Activated CD8-positive, alpha-beta T cell treated with anti-CD3 and anti-CD28 coated beads, Interleukin-2, amount 10 ng/mL, durations not matched to agents 7 days and 5 days (primary cell): Measurements from ENCODE around the gene LRCOL1. TPM values are rescaled to one million over a fixed set of nuclear protein-coding genes. Genes with fewer than 3 reads are reported as not detected.

Source experiments
- ATAC-seq: fragments of 150-1000 bp; cut with Tn5 transposase; one replicate; pipeline ENCODE4 v1.10.0; 2021; ENCODE audit warnings: moderate library complexity
- CTCF ChIA-PET: fragments of 350-600 bp; sonication (Branson Sonifier 250); formaldehyde crosslinking; loops from one replicate; lab custom pipeline; 2021; ENCODE audit warnings: antibody characterized with exemption; lab: Charles Lee
- POLR2A ChIA-PET: fragments of 350-600 bp; sonication (Branson Sonifier 250); formaldehyde crosslinking; loops from one replicate; lab custom pipeline; 2021; ENCODE audit warnings: antibody characterized with exemption; lab: Charles Lee
- DNase-seq: peaks from one replicate; pipeline ENCODE4 v3.0.0-alpha.2; 2020
- H3K27ac Mint-ChIP-seq: one replicate; pipeline ENCODE4 v1.8.0; 2021; ENCODE audit warnings: mild to moderate bottlenecking, mixed read lengths
- H3K27me3 Mint-ChIP-seq: one replicate; pipeline ENCODE4 v1.8.0; 2021; ENCODE audit warnings: low read depth, mixed read lengths
- H3K36me3 Mint-ChIP-seq: one replicate; pipeline ENCODE4 v1.8.0; 2021; ENCODE audit warnings: low read depth, mixed read lengths
- H3K4me1 Mint-ChIP-seq: one replicate; pipeline ENCODE4 v1.8.0; 2021; ENCODE audit warnings: low read depth, mixed read lengths
- H3K4me3 Mint-ChIP-seq: one replicate; pipeline ENCODE4 v1.8.0; 2021; ENCODE audit warnings: mild to moderate bottlenecking, mixed read lengths
- H3K9me3 Mint-ChIP-seq: one replicate; pipeline ENCODE4 v1.8.0; 2022; ENCODE audit warnings: mixed read lengths; ENCODE audit not compliant: insufficient read depth
- total RNA-seq, 2 experiments: library from RNA; stranded (reverse); gene quantifications; one replicate each; pipeline ENCODE4 v1.2.3, GENCODE V29; 2021

The LRCOL1 gene
- total RNA-seq, 2 experiments from 2014 or later = not detected

- Mint-ChIP-seq H3K4me1 (peaks cover 8% of the 10 kb centered on the region), H3K36me3 (no peaks in the 10 kb centered on the region), H3K27me3 (no peaks in the 10 kb centered on the region), H3K27ac (no peak overlapping the region), H3K9me3 (no peaks in the 10 kb centered on the region), H3K4me3 (no peak overlapping the region)
- DNase-seq (no peak), ATAC-seq (no peak)
- CTCF ChIA-PET = no interaction called here
- POLR2A ChIA-PET = no interaction called here
These were observed 37.3 kb downstream of the LRCOL1 start for GRCh38 chr12:132572801-132573760.

GRCh38 chr12:132572106-132572505, 38.3 kb downstream of the LRCOL1 start:
- Mint-ChIP-seq H3K36me3 (no peaks in the 10 kb centered on the region), H3K27me3 (no peaks in the 10 kb centered on the region), H3K4me1 (peaks cover 8% of the 10 kb centered on the region), H3K4me3 (no peak overlapping the region), H3K9me3 (no peaks in the 10 kb centered on the region), H3K27ac (no peak overlapping the region)
- DNase-seq (no peak), ATAC-seq (no peak)
- POLR2A ChIA-PET = no interaction called here
- CTCF ChIA-PET = no interaction called here

GRCh38 chr12:132571598-132571997, 38.8 kb downstream of the LRCOL1 start:
- Mint-ChIP-seq H3K27me3 (no peaks in the 10 kb centered on the region), H3K27ac (no peak overlapping the region), H3K4me1 (peaks cover 8% of the 10 kb centered on the region), H3K36me3 (no peaks in the 10 kb centered on the region), H3K9me3 (no peaks in the 10 kb centered on the region), H3K4me3 (no peak overlapping the region)
- POLR2A ChIA-PET = no interaction called here
- CTCF ChIA-PET = no interaction called here
- ATAC-seq = no peak
- DNase-seq = no peak

- DNase-seq (no peak), ATAC-seq (no peak)
- CTCF ChIA-PET = no interaction called here
- H3K27me3 Mint-ChIP-seq = no peaks in the 10 kb centered on the region
- peaks cover 8% of the 10 kb centered on the region for H3K4me1 Mint-ChIP-seq
- POLR2A ChIA-PET = no interaction called here
- no peaks in the 10 kb centered on the region for H3K9me3 Mint-ChIP-seq
- H3K27ac Mint-ChIP-seq = no peak overlapping the region
- no peak overlapping the region for H3K4me3 Mint-ChIP-seq
- no peaks in the 10 kb centered on the region for H3K36me3 Mint-ChIP-seq
These were observed 39.3 kb downstream of the LRCOL1 start for GRCh38 chr12:132571051-132571450.

GRCh38 chr12:132570635-132571034, 39.7 kb downstream of the LRCOL1 start:
- no peaks in the 10 kb centered on the region for H3K9me3 Mint-ChIP-seq
- no peaks in the 10 kb centered on the region for H3K27me3 Mint-ChIP-seq
- POLR2A ChIA-PET = no interaction called here
- no peak overlapping the region for H3K27ac Mint-ChIP-seq
- H3K4me3 Mint-ChIP-seq = no peak overlapping the region
- DNase-seq (no peak), ATAC-seq (no peak)
- H3K4me1 Mint-ChIP-seq = peaks cover 8% of the 10 kb centered on the region
- CTCF ChIA-PET = no interaction called here
- H3K36me3 Mint-ChIP-seq = no peaks in the 10 kb centered on the region

- ATAC-seq = no peak
These were observed 40.4 kb downstream of the LRCOL1 start for GRCh38 chr12:132569856-132570480.

GRCh38 chr12:132568826-132569480, 41.4 kb downstream of the LRCOL1 start:
- POLR2A ChIA-PET = no interaction called here
- CTCF ChIA-PET = interaction anchor here (0.9 to 1.0 kb wide), 2 partner anchors 11 to 46 kb away, joined by 3 read pairs; no protein-coding TSS in a partner anchor
- H3K9me3 Mint-ChIP-seq = no peaks in the 10 kb centered on the region

More at GRCh38 chr12:132569856-132570480, 40.4 kb downstream of the LRCOL1 start:
- no peaks in the 10 kb centered on the region for H3K9me3 Mint-ChIP-seq
- no peaks in the 10 kb centered on the region for H3K36me3 Mint-ChIP-seq
- peaks cover 8% of the 10 kb centered on the region for H3K4me1 Mint-ChIP-seq
- DNase-seq = no peak
- H3K27me3 Mint-ChIP-seq = no peaks in the 10 kb centered on the region
- no peak overlapping the region for H3K4me3 Mint-ChIP-seq
- H3K27ac Mint-ChIP-seq = no peak overlapping the region
- CTCF ChIA-PET = no interaction called here
- POLR2A ChIA-PET = no interaction called here

GRCh38 chr12:132568301-132568700, 42.1 kb downstream of the LRCOL1 start:
- POLR2A ChIA-PET = no interaction called here
- H3K27ac Mint-ChIP-seq = no peak overlapping the region
- ATAC-seq = peak; percentile 18
- CTCF ChIA-PET = interaction anchor here (0.9 to 1.0 kb wide), 2 partner anchors 10 to 47 kb away, joined by 3 read pairs; no protein-coding TSS in a partner anchor
- DNase-seq = no peak
- H3K27me3 Mint-ChIP-seq = no peaks in the 10 kb centered on the region
- H3K4me1 Mint-ChIP-seq = peaks cover 8% of the 10 kb centered on the region
- no peak overlapping the region for H3K4me3 Mint-ChIP-seq
- no peaks in the 10 kb centered on the region for H3K36me3 Mint-ChIP-seq
- no peaks in the 10 kb centered on the region for H3K9me3 Mint-ChIP-seq

More at GRCh38 chr12:132568826-132569480, 41.4 kb downstream of the LRCOL1 start:
- ATAC-seq (no peak), DNase-seq (no peak)
- no peak overlapping the region for H3K27ac Mint-ChIP-seq
- no peak overlapping the region for H3K4me3 Mint-ChIP-seq
- H3K36me3 Mint-ChIP-seq = no peaks in the 10 kb centered on the region
- no peaks in the 10 kb centered on the region for H3K27me3 Mint-ChIP-seq
- H3K4me1 Mint-ChIP-seq = peaks cover 8% of the 10 kb centered on the region

GRCh38 chr12:132566516-132567131, 43.8 kb downstream of the LRCOL1 start:
- POLR2A ChIA-PET = interaction anchor here (0.6 kb wide), 1 partner anchor 361 kb away, joined by 4 read pairs; no protein-coding TSS in a partner anchor
- Mint-ChIP-seq H3K27me3 (no peaks in the 10 kb centered on the region), H3K9me3 (no peaks in the 10 kb centered on the region), H3K27ac (no peak overlapping the region), H3K4me3 (no peak overlapping the region), H3K4me1 (peaks cover 8% of the 10 kb centered on the region), H3K36me3 (no peaks in the 10 kb centered on the region)
- ATAC-seq (no peak), DNase-seq (no peak)
- CTCF ChIA-PET = interaction anchor here (1.0 kb wide), 1 partner anchor 48 kb away, joined by 3 read pairs; no protein-coding TSS in a partner anchor

GRCh38 chr12:132565365-132565764, 45.0 kb downstream of the LRCOL1 start:
- ATAC-seq (no peak), DNase-seq (no peak)
- H3K27ac Mint-ChIP-seq = no peak overlapping the region
- POLR2A ChIA-PET = no interaction called here
- no peak overlapping the region for H3K4me3 Mint-ChIP-seq
- CTCF ChIA-PET = no interaction called here
- no peaks in the 10 kb centered on the region for H3K9me3 Mint-ChIP-seq
- H3K4me1 Mint-ChIP-seq = peaks cover 12% of the 10 kb centered on the region
- no peaks in the 10 kb centered on the region for H3K36me3 Mint-ChIP-seq
- H3K27me3 Mint-ChIP-seq = no peaks in the 10 kb centered on the region

- ChIA-PET POLR2A (no interaction called here), CTCF (no interaction called here)
- peaks cover 13% of the 10 kb centered on the region for H3K4me1 Mint-ChIP-seq
- no peak overlapping the region for H3K4me3 Mint-ChIP-seq
- H3K9me3 Mint-ChIP-seq = no peaks in the 10 kb centered on the region
- no peak overlapping the region for H3K27ac Mint-ChIP-seq
- no peak for ATAC-seq
- H3K36me3 Mint-ChIP-seq = no peaks in the 10 kb centered on the region
- no peak for DNase-seq
- peaks cover 4% of the 10 kb centered on the region for H3K27me3 Mint-ChIP-seq
These were observed 46.5 kb downstream of the LRCOL1 start for GRCh38 chr12:132563911-132564310.
